T-helper 17 cell (primary cell): Measurements from ENCODE around the gene LRP8. TPM values are rescaled to one million over a fixed set of nuclear protein-coding genes. Genes with fewer than 3 reads are reported as not detected.

Experiments used
- ATAC-seq: fragments of 150-1000 bp; cut with Tn5 transposase; 2 replicates; pipeline ENCODE4 v1.10.0; 2021; ENCODE audit warnings: mild to moderate bottlenecking, moderate library complexity
- DNase-seq, 3 donors: peaks; one replicate each; pipeline versions ENCODE4 v3.0.0 to v3.0.0-alpha.2; 2020 to 2021
- H3K9me3 ChIP-seq: one replicate; pipeline ENCODE4 v1.7.0; 2013; ENCODE audit warnings: low read length, mild to moderate bottlenecking; ENCODE audit not compliant: control insufficient read depth, poor library complexity, severe bottlenecking
- H3K27ac Mint-ChIP-seq: one replicate; pipeline ENCODE4 v1.8.0; 2022; ENCODE audit warnings: mild to moderate bottlenecking, moderate library complexity, mixed read lengths
- H3K27me3 Mint-ChIP-seq: one replicate; pipeline ENCODE4 v1.8.0; 2022; ENCODE audit warnings: mixed read lengths
- H3K36me3 Mint-ChIP-seq: one replicate; pipeline ENCODE4 v1.8.0; 2022; ENCODE audit warnings: low read depth, mixed read lengths
- H3K4me1 Mint-ChIP-seq: one replicate; pipeline ENCODE4 v1.8.0; 2022; ENCODE audit warnings: mild to moderate bottlenecking, mixed read lengths
- H3K4me3 Mint-ChIP-seq: one replicate; pipeline ENCODE4 v1.8.0; 2022; ENCODE audit warnings: mild to moderate bottlenecking, moderate library complexity, mixed read lengths
- total RNA-seq, 4 donors: library from RNA in 2 of 4; stranded (reverse) in 2 of 4; gene quantifications; one replicate each; pipeline ENCODE4 v1.2.3 and lab custom pipeline; 2022 to 2026

Gene LRP8
- total RNA-seq, 2 donors from 2014 or later = 15.1 to 18.6 TPM

GRCh38 chr1:53309802-53310201 is 18.1 kb downstream of the LRP8 start:
- no peaks in the 10 kb centered on the region for H3K9me3 ChIP-seq
- Mint-ChIP-seq H3K4me1 (peaks cover 16% of the 10 kb centered on the region), H3K27me3 (no peaks in the 10 kb centered on the region), H3K27ac (no peak overlapping the region), H3K36me3 (no peaks in the 10 kb centered on the region), H3K4me3 (no peak overlapping the region)
- ATAC-seq (no peak), DNase-seq (no peak)

GRCh38 chr1:53308506-53308905 is 19.4 kb downstream of the LRP8 start:
- DNase-seq (no peak), ATAC-seq (no peak)
- Mint-ChIP-seq H3K4me3 (no peak overlapping the region), H3K4me1 (peaks cover 16% of the 10 kb centered on the region), H3K27ac (no peak overlapping the region), H3K36me3 (no peaks in the 10 kb centered on the region), H3K27me3 (no peaks in the 10 kb centered on the region)
- H3K9me3 ChIP-seq = no peaks in the 10 kb centered on the region

GRCh38 chr1:53307037-53307436 is 20.8 kb downstream of the LRP8 start:
- DNase-seq (no peak), ATAC-seq (no peak)
- Mint-ChIP-seq H3K36me3 (no peaks in the 10 kb centered on the region), H3K27me3 (no peaks in the 10 kb centered on the region), H3K4me1 (peaks cover 16% of the 10 kb centered on the region), H3K27ac (peak overlapping the region; percentile 75), H3K4me3 (no peak overlapping the region)
- no peaks in the 10 kb centered on the region for H3K9me3 ChIP-seq

- H3K27ac Mint-ChIP-seq = peak overlapping the region; percentile 75
- H3K36me3 Mint-ChIP-seq = no peaks in the 10 kb centered on the region
- DNase-seq (no peak), ATAC-seq (no peak)
- peaks cover 11% of the 10 kb centered on the region for H3K4me1 Mint-ChIP-seq
- no peaks in the 10 kb centered on the region for H3K9me3 ChIP-seq
- H3K4me3 Mint-ChIP-seq = no peak overlapping the region
- no peaks in the 10 kb centered on the region for H3K27me3 Mint-ChIP-seq
Observed at GRCh38 chr1:53306168-53306567, 21.7 kb downstream of the LRP8 start.

- Mint-ChIP-seq H3K4me1 (peaks cover 11% of the 10 kb centered on the region), H3K4me3 (no peak overlapping the region), H3K27me3 (no peaks in the 10 kb centered on the region), H3K27ac (peak overlapping the region; percentile 75), H3K36me3 (no peaks in the 10 kb centered on the region)
- no peaks in the 10 kb centered on the region for H3K9me3 ChIP-seq
- DNase-seq = no peak
- ATAC-seq = no peak
Observed at GRCh38 chr1:53305650-53306049, 22.2 kb downstream of the LRP8 start.

GRCh38 chr1:53304527-53304926 is 23.3 kb downstream of the LRP8 start:
- Mint-ChIP-seq H3K27me3 (no peaks in the 10 kb centered on the region), H3K27ac (no peak overlapping the region), H3K4me3 (no peak overlapping the region), H3K4me1 (peaks cover 17% of the 10 kb centered on the region), H3K36me3 (no peaks in the 10 kb centered on the region)
- no peaks in the 10 kb centered on the region for H3K9me3 ChIP-seq
- DNase-seq (no peak), ATAC-seq (no peak)

GRCh38 chr1:53303726-53304515 is 23.9 kb downstream of the LRP8 start:
- Mint-ChIP-seq H3K36me3 (no peaks in the 10 kb centered on the region), H3K27me3 (no peaks in the 10 kb centered on the region), H3K4me1 (peaks cover 17% of the 10 kb centered on the region), H3K4me3 (no peak overlapping the region), H3K27ac (peak overlapping the region; percentile 19)
- no peak for DNase-seq
- no peak for ATAC-seq
- H3K9me3 ChIP-seq = no peaks in the 10 kb centered on the region

GRCh38 chr1:53303243-53303642 is 24.6 kb downstream of the LRP8 start:
- H3K27me3 Mint-ChIP-seq = no peaks in the 10 kb centered on the region
- peak overlapping the region; percentile 19 for H3K27ac Mint-ChIP-seq
- H3K9me3 ChIP-seq = no peaks in the 10 kb centered on the region
- H3K4me1 Mint-ChIP-seq = peaks cover 18% of the 10 kb centered on the region
- H3K36me3 Mint-ChIP-seq = no peaks in the 10 kb centered on the region
- DNase-seq = no peak
- no peak overlapping the region for H3K4me3 Mint-ChIP-seq
- ATAC-seq = no peak

GRCh38 chr1:53299233-53299632 is 28.6 kb downstream of the LRP8 start:
- Mint-ChIP-seq H3K27me3 (no peaks in the 10 kb centered on the region), H3K4me1 (peaks cover 23% of the 10 kb centered on the region), H3K27ac (peak overlapping the region; percentile 89), H3K36me3 (no peaks in the 10 kb centered on the region), H3K4me3 (no peak overlapping the region)
- no peak for DNase-seq
- no peak for ATAC-seq
- H3K9me3 ChIP-seq = no peaks in the 10 kb centered on the region

GRCh38 chr1:53298045-53298637 is 29.7 kb downstream of the LRP8 start:
- Mint-ChIP-seq H3K27ac (peak overlapping the region; percentile 89), H3K36me3 (no peaks in the 10 kb centered on the region), H3K4me3 (no peak overlapping the region), H3K4me1 (peaks cover 28% of the 10 kb centered on the region), H3K27me3 (no peaks in the 10 kb centered on the region)
- no peak for DNase-seq
- ATAC-seq = no peak
- no peaks in the 10 kb centered on the region for H3K9me3 ChIP-seq

GRCh38 chr1:53297195-53297594 is 30.7 kb downstream of the LRP8 start:
- no peaks in the 10 kb centered on the region for H3K9me3 ChIP-seq
- Mint-ChIP-seq H3K27me3 (no peaks in the 10 kb centered on the region), H3K27ac (peak overlapping the region; percentile 89), H3K36me3 (no peaks in the 10 kb centered on the region), H3K4me1 (peaks cover 32% of the 10 kb centered on the region), H3K4me3 (no peak overlapping the region)
- DNase-seq (no peak), ATAC-seq (no peak)

- no peaks in the 10 kb centered on the region for H3K9me3 ChIP-seq
- H3K27ac Mint-ChIP-seq = peak overlapping the region; percentile 89
- no peaks in the 10 kb centered on the region for H3K27me3 Mint-ChIP-seq
- no peaks in the 10 kb centered on the region for H3K36me3 Mint-ChIP-seq
- DNase-seq = peak in 2 of 3 donors; percentile 15 to 17
- peaks cover 36% of the 10 kb centered on the region for H3K4me1 Mint-ChIP-seq
- peak; percentile 70 for ATAC-seq
- H3K4me3 Mint-ChIP-seq = no peak overlapping the region
Observed at GRCh38 chr1:53296117-53296749, 31.6 kb downstream of the LRP8 start.

GRCh38 chr1:53295726-53296116 is 32.1 kb downstream of the LRP8 start:
- H3K4me3 Mint-ChIP-seq = no peak overlapping the region
- ATAC-seq (peak; percentile 10), DNase-seq (no peak)
- no peaks in the 10 kb centered on the region for H3K27me3 Mint-ChIP-seq
- no peaks in the 10 kb centered on the region for H3K36me3 Mint-ChIP-seq
- H3K4me1 Mint-ChIP-seq = peaks cover 36% of the 10 kb centered on the region
- peak overlapping the region; percentile 89 for H3K27ac Mint-ChIP-seq
- H3K9me3 ChIP-seq = no peaks in the 10 kb centered on the region
